Panc1 (cell line): Measurements from ENCODE around the gene MCRIP2. TPM values are rescaled to one million over a fixed set of nuclear protein-coding genes. Genes with fewer than 3 reads are reported as not detected.
"Not testable (repeated sequence)": the region's sequence is repeated elsewhere in the genome, so short reads cannot be mapped to it uniquely, and the experiment has no call there.

Experiments
- ATAC-seq: fragments of 200-7000 bp; cut with Tn5 transposase; 2 replicates; pipeline ENCODE4 v1.9.1; 2020; ENCODE audit warnings: mild to moderate bottlenecking, moderate library complexity
- BruUV-seq: library from RNA; stranded (reverse); fragments of 400-500 nt; replicated peaks from 2 replicates; lab custom pipeline; 2021; lab: Mats Ljungman, UMichigan
- CTCF ChIA-PET: fragments of 300-600 bp; sonication (Branson Sonifier 250); formaldehyde crosslinking; loops from one replicate; lab custom pipeline; 2022; ENCODE audit warnings: antibody characterized with exemption; lab: Charles Lee
- POLR2A ChIA-PET: fragments of 300-600 bp; sonication (Branson Sonifier 250); formaldehyde crosslinking; loops from one replicate; lab custom pipeline; 2022; ENCODE audit warnings: antibody characterized with exemption; lab: Charles Lee
- DNase-seq: peaks from one replicate; pipeline ENCODE4 v3.0.0-alpha.2; 2010; ENCODE audit warnings: low read depth, low spot score
- H3K27ac ChIP-seq: 2 replicates; pipeline ENCODE4 v1.5.1; 2011; ENCODE audit warnings: mild to moderate bottlenecking, low read length, inconsistent platforms
- H3K27me3 ChIP-seq: fragments of 200-500 bp; sonication (Bioruptor generic); 2 replicates; pipeline ENCODE4 v1.6.0; 2014; ENCODE audit warnings: low read length, inconsistent platforms; ENCODE audit not compliant: control insufficient read depth, insufficient read depth
- H3K36me3 ChIP-seq: fragments of 200-500 bp; sonication (Bioruptor generic); 2 replicates; pipeline ENCODE4 v1.5.1; 2014; ENCODE audit warnings: inconsistent platforms, mild to moderate bottlenecking, low read length, moderate library complexity; ENCODE audit not compliant: control insufficient read depth, insufficient read depth
- H3K4me1 ChIP-seq: 2 replicates; pipeline ENCODE4 v1.5.1; 2011; ENCODE audit warnings: inconsistent platforms, mild to moderate bottlenecking, low read length, moderate library complexity; ENCODE audit not compliant: control insufficient read depth, insufficient read depth
- H3K4me3 ChIP-seq, 2 experiments: 2 replicates each; pipeline ENCODE4 v1.5.1; 2011 to 2012; ENCODE audit warnings: low read depth in 2 of 2, low read length in 2 of 2, mild to moderate bottlenecking in 2 of 2, inconsistent platforms in 1 of 2, moderate library complexity in 1 of 2
- H3K9me3 ChIP-seq: fragments of 200-500 bp; sonication (Bioruptor generic); 2 replicates; pipeline ENCODE4 v1.5.1; 2014; ENCODE audit warnings: low read depth, mild to moderate bottlenecking, inconsistent platforms, low read length, moderate library complexity; ENCODE audit not compliant: control insufficient read depth, insufficient read depth
- POLR2AphosphoS5 ChIP-seq: IDR thresholded peaks from 2 replicates; pipeline ENCODE4 v1.6.1; 2012; ENCODE audit warnings: mild to moderate bottlenecking, low read depth, low read length, moderate library complexity
- REST ChIP-seq, 2 experiments: IDR thresholded peaks; 2 replicates each; pipeline ENCODE4 v1.6.1; 2011 to 2012; ENCODE audit warnings: low read depth in 2 of 2, control low read depth in 1 of 2, low read length in 1 of 2, mild to moderate bottlenecking in 1 of 2, moderate library complexity in 1 of 2; ENCODE audit not compliant: insufficient read depth in 1 of 2
- SIN3A ChIP-seq: IDR thresholded peaks from 2 replicates; pipeline ENCODE4 v1.6.1; 2012; ENCODE audit warnings: low read depth, mild to moderate bottlenecking, low read length, moderate library complexity, borderline replicate concordance; ENCODE audit not compliant: insufficient read depth
- TCF7L2 ChIP-seq: IDR thresholded peaks from 2 replicates; pipeline ENCODE4 v1.6.1; 2011; ENCODE audit warnings: mild to moderate bottlenecking, low read depth, low read length, inconsistent platforms
- in situ Hi-C: cut with HindIII; loops from 2 replicates; pipeline ENCODE4 v1.10.0; 2016; ENCODE audit warnings: low sequenced_read_pairs, low pct_unique_long_range_greater_than_20kb
- intact Hi-C: fragments of 100-400 bp; cut with micrococcal nuclease; formaldehyde crosslinking; loops from one replicate; pipeline ENCODE4 v1.10.0; 2022; ENCODE audit not compliant: unreplicated experiment
- total RNA-seq: library from RNA; stranded (reverse); gene quantifications from one replicate; pipeline ENCODE4 v1.2.1, GENCODE V29; 2021; ENCODE audit not compliant: unreplicated experiment
- TF ChIP-seq, protein P1 (sequence below): fragments of 450-650 bp; IDR thresholded peaks from 2 replicates; pipeline ENCODE4 v1.5.1; 2017; ENCODE audit warnings: mild to moderate bottlenecking

Gene MCRIP2
- total RNA-seq, 1 experiment from 2014 or later, result 91.6 TPM

DNA sequence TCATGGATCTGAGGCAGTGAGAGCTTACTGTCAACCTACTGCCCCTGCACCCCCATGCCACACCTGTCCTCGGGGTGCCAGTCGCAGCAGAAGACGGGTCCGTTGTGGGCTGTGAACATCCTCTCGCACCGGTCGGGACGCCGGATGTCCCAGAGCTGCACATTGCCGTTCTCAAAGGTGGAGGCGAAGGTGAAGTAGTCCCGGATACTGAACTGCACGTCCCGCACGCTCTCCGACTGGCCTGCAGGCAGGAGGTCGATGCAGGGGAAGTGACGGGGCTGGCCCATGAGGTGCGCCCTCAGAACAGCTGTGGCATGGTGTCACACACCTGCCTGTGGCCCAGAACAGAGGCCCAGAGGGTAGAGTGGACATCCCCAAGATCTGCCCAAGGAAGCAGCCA is 45.9 kb downstream of the MCRIP2 start:
- Histone ChIP-seq H3K27ac (no peak overlapping the region), H3K4me1 (peaks cover 15% of the 10 kb centered on the region), H3K36me3 (peaks cover 10% of the 10 kb centered on the region; the same call in 1 of the 2 replicates), H3K9me3 (no peaks in the 10 kb centered on the region), H3K27me3 (no peaks in the 10 kb centered on the region), H3K4me3 (no peak overlapping the region)
- intact Hi-C loops, result loop anchor here (10.0 kb wide), 1 partner anchor 1087 kb away; the partner anchor contains the start of genes EME2, MRPS34 and NME3
- ChIA-PET POLR2A (no interaction called here), CTCF (no interaction called here)
- ATAC-seq (no peak), DNase-seq (no peak)
- in situ Hi-C loops, result no loop called here
- TF ChIP-seq POLR2AphosphoS5, result no peak
- no peak for TF ChIP-seq TCF7L2
- TF ChIP-seq SIN3A, result no peak
- TF ChIP-seq REST (IDR thresholded peaks at IDR 0.05; ENCODE audit: insufficient read depth in 1 of 2, low read depth in 2 of 2, low read length in 1 of 2), result no peak
- TF ChIP-seq, protein P1, sequence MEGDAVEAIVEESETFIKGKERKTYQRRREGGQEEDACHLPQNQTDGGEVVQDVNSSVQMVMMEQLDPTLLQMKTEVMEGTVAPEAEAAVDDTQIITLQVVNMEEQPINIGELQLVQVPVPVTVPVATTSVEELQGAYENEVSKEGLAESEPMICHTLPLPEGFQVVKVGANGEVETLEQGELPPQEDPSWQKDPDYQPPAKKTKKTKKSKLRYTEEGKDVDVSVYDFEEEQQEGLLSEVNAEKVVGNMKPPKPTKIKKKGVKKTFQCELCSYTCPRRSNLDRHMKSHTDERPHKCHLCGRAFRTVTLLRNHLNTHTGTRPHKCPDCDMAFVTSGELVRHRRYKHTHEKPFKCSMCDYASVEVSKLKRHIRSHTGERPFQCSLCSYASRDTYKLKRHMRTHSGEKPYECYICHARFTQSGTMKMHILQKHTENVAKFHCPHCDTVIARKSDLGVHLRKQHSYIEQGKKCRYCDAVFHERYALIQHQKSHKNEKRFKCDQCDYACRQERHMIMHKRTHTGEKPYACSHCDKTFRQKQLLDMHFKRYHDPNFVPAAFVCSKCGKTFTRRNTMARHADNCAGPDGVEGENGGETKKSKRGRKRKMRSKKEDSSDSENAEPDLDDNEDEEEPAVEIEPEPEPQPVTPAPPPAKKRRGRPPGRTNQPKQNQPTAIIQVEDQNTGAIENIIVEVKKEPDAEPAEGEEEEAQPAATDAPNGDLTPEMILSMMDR, result no peak
- BruUV-seq, result no TSS peak

DNA sequence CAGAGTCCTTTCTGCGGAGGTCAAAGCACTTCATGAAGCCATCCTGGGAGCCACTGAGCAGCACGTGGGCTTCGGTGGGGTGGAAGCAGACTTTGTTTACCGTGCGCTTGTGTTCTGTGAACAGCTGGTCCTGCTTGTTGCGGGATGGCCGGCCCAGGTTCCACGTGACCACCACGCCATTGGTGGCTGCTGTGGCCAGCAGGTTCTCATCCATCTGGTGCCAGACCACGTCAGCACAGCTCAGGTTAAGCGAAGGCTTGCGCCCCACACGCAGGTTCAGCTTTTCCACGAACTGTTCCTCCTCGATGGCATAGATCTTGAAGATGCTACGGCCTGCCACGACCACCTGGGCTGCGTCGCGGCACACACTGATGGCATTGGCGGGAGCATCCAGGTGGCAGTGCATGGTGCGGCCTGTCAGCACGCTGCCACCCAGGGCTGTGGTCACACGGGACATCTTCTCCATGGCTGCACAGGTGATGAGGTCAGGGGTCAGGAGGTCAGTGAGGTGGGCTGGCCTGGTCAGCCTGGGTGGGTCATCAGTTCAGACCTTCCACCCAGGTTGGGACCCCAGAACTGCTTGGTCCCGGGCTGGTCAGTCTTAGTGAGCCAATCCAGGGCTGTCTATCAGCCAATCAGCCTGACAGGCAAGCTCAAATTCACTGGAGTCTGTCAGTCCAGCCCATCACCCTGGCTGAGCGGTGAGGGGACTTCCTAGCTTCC is 47.7 kb downstream of the MCRIP2 start:
- peaks cover 13% of the 10 kb centered on the region for H3K4me1 ChIP-seq
- no peak for DNase-seq
- in situ Hi-C loops, result no loop called here
- intact Hi-C loops, result loop anchor here (10.0 kb wide), 1 partner anchor 1085 kb away; the partner anchor contains the start of genes EME2, MRPS34 and NME3
- no peaks in the 10 kb centered on the region for H3K27me3 ChIP-seq
- peak overlapping the region; percentile 94 for H3K27ac ChIP-seq
- peak overlapping the region; percentile 91 to 96 for H3K4me3 ChIP-seq
- H3K9me3 ChIP-seq, result no peaks in the 10 kb centered on the region
- peaks cover 4% of the 10 kb centered on the region; the same call in 1 of the 2 replicates for H3K36me3 ChIP-seq
- ChIA-PET POLR2A (interaction anchor here (0.6 kb wide), 1 partner anchor 119 kb away, joined by 3 read pairs; no protein-coding TSS in a partner anchor), CTCF (no interaction called here)
- BruUV-seq, result no TSS peak
- TF ChIP-seq POLR2AphosphoS5 (no peak), TCF7L2 (no peak), REST (IDR thresholded peaks at IDR 0.05; ENCODE audit: insufficient read depth in 1 of 2, low read depth in 2 of 2, low read length in 1 of 2) (no peak), SIN3A (no peak)
- TF ChIP-seq, protein P1, result no peak
- ATAC-seq, result peak; percentile 3; the same call in 1 of the 2 replicates

DNA sequence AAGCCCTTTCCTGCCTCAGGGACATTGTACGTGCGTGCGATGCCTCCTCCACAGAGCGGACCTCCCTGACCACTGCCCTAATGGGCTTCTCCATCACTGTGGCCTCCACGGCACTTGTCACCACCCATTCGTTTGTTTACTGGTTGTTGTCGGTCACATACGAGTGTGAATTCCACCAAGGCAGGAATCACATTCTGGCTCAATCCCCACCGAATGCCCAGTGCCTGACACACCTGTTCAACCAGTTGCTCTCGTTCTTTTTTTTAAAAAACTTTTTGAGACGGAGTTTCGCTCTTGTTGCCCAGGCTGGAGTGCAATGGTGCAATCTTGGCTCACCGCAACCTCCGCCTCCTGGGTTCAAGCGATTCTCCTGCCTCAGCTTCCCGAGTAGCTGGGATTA is 49.6 kb downstream of the MCRIP2 start:
- CTCF ChIA-PET, intact Hi-C loops: not testable (repeated sequence)

More for the DNA sequence above, 49.6 kb downstream of the MCRIP2 start:
- H3K27ac ChIP-seq, in situ Hi-C loops, ATAC-seq, H3K36me3 ChIP-seq, H3K27me3 ChIP-seq, BruUV-seq, POLR2A ChIA-PET, DNase-seq, H3K9me3 ChIP-seq, H3K4me3 ChIP-seq: not testable (repeated sequence)
- H3K4me1 ChIP-seq, result peaks cover 13% of the 10 kb centered on the region
